SW480 (cell line): Measurements from ENCODE around the gene MFGE8.
A peak's percentile ranks its signal among the peaks of the same experiment; 100 is the strongest.

Source experiments
- DNase-seq: peaks from one replicate; pipeline ENCODE4 v3.0.0-alpha.2; 2016; ENCODE audit warnings: low spot score

Gene MFGE8

GRCh38 chr15:88900309-88900981 is 12.7 kb downstream of the MFGE8 start:
- peak; percentile 50 for DNase-seq

GRCh38 chr15:88899251-88899650 is 13.9 kb downstream of the MFGE8 start:
- DNase-seq: no peak

- no peak for DNase-seq
Measured at GRCh38 chr15:88898736-88899135, 14.4 kb downstream of the MFGE8 start.

GRCh38 chr15:88897456-88898194 is 15.6 kb downstream of the MFGE8 start:
- DNase-seq: peak; percentile 81

DNA sequence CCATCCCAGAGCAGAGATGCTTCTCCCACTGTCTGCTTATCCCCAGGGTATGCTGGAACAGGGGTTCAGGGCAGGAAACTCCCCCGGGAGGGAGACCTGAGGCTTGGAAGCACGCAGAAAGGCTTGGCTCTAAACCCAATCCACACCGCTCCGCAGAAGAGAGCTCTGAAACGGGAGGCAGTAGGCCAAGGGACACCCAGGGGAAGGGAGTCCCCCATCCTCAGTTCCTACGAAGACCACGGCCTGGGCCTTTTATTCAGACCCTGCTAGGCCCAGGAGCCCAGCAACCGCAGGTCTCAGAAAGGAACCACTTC is 16.1 kb downstream of the MFGE8 start:
- no peak for DNase-seq

DNA sequence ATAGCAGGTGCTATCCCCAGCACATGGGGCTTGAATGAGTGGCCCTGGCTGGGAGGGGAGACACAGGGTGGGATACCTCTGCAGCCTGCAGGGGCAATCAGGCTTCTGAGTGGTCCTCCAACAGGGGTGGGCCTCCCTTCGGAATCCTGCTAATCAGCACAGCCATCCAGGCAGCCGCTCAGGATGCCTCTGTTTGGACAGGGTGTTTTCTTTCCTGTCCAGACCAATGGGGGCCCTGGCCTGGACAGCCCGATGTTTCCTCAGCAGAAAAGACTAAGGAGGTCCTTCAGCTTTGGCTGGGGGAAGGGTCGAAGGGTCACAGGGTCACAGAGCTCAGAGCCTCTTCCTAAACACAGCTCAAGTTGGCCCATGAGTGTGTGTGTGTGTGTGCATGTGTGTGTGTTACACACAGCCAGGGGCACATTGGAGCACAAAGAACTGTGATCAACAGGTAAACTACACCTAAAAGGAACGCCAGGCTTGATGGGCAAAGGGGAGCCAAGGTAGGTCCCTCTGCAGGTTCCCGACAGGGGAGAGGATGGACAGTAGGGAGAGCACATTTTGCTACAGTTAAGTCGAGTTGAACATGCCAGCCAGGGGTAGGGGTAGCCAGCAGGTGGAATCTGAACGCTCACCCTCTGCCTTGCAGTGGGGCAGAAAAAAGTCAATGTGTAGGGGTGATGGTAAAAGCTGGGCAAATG is 16.7 kb downstream of the MFGE8 start:
- no peak for DNase-seq

GRCh38 chr15:88894819-88895767 is 18.1 kb downstream of the MFGE8 start, which contains the start of gene HAPLN3:
TSS of gene HAPLN3 (minus strand) at chr15:88895544. CDS start at chr15:88887298, 8,246 bp downstream.
- no peak for DNase-seq

GRCh38 chr15:88894348-88894818 is 18.8 kb downstream of the MFGE8 start:
- DNase-seq: no peak

- no peak for DNase-seq
Measured at GRCh38 chr15:88891540-88892254, 21.5 kb downstream of the MFGE8 start.

GRCh38 chr15:88890495-88890894 is 22.7 kb downstream of the MFGE8 start:
- no peak for DNase-seq

DNA sequence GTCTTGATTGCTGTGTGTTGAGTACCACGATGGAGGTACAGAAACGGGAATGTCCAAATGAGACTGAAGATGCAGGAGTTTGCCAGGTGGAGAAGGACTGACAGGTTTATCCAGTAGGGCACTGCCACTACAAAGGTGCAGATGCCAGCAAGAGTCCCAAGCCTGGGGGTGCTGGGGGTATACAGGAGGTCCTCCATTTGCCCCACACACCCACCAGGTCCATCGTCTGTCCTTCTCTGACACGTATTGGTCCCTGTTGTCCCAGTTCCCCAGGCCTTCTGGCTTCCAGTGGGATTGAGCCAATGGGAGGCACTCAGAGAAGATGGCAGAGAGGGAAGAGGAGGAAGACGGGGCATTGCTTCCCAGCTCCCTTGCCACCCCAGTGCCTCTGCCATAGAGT is 24.5 kb downstream of the MFGE8 start:
- DNase-seq: no peak

GRCh38 chr15:88887068-88887580 is 26.1 kb downstream of the MFGE8 start:
- DNase-seq: no peak

DNA sequence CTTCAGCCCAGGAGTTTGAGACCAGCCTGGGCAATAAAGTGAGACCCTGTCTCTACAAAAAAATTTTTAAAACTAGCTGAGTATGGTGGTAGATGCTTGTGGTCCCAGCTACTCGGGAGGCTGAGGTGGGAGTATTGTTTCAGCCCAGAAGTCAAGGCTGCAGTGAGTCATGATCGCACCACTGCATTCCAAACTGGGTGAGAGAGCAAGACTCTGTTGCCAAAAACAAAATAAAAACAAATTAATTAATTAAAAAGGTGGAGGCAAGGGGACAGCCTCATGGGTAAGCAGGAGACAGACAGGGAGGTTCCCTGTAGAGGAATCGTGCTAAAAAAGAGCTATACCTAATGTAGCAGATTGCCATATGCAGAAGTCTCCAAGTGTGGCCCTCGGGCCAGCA is 30.4 kb downstream of the MFGE8 start:
- no peak for DNase-seq

- no peak for DNase-seq
Measured at GRCh38 chr15:88881775-88882174, 31.4 kb downstream of the MFGE8 start.

DNA sequence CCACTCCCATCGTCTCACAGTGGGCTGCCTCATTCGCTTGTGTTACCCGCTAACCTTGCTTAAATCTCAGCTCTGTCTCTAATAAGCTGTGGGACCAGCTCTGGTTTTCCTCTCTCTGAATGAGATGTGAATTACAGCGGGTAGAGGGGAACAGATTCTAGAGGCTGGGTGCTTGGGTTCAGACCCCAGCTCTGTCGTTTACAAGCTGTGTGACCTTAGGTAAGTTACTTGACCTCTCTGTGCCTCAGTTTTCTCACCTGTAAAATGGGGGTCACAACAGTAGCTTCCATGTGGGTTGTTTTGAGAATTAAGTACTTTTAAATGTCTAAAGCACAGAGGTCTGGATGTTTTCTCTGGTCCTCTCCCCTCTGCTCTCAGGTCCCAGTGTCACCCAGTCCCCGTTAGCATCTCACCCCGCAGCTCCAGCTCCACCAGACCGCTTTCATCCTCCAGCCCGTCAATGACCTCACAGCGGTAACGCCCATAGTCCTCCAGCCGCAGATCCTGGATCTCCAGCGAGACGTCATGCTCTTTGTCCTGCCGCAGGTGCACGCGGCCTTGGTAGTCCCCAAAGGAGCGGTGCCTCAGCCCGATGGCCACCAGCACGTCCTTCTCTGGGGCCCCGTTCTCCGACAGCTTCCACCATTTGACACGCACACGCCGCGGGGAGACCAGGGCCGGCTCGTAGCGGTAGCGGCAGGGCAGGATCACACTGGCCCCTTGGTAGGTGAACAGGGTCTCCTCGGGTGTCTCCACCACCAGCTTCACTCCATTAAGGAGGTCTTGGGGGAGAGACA is 32.0 kb downstream of the MFGE8 start:
- no peak for DNase-seq

- DNase-seq: peak; percentile 77
Measured at GRCh38 chr15:88878720-88879184, 34.4 kb downstream of the MFGE8 start.

- no peak for DNase-seq
Measured at GRCh38 chr15:88877906-88878305, 35.3 kb downstream of the MFGE8 start.

GRCh38 chr15:88877415-88877814 is 35.8 kb downstream of the MFGE8 start:
- no peak for DNase-seq

- no peak for DNase-seq
Measured at GRCh38 chr15:88876573-88876972, 36.6 kb downstream of the MFGE8 start.

DNA sequence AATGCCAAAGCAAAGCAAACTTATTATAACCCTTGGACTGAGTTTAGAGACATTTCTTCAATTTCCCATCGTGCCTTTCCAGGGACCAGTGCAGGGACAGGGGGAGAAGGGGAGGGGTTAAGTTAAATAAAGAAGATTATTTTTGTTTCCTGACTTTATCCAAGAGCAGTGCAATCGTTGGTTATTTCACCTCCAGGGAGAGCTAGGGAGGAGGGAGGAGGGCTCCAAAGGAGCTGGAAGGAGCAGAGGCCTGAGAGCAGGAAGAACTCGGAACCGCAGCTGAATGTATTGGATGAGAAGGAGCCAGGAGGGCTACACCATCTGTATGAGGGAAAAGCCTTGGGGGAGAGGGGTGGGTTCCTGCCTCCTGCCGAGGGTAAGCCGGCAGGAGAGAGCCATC is 38.5 kb downstream of the MFGE8 start:
- no peak for DNase-seq
